B cell (primary cell): Measurements from ENCODE around the gene TCN1.

Experiments
- EZH2 ChIP-seq: IDR thresholded peaks from 2 replicates; pipeline ENCODE4 v1.6.1; 2012; ENCODE audit warnings: borderline replicate concordance, low read depth, mild to moderate bottlenecking, moderate library complexity, low read length; ENCODE audit not compliant: insufficient read depth, poor library complexity, severe bottlenecking
- TF ChIP-seq, protein P1 (sequence below): fragments of 200-600 bp; IDR thresholded peaks from one replicate; pipeline ENCODE4 v1.8.0; 2022; ENCODE audit warnings: antibody characterized with exemption, mild to moderate bottlenecking

DNA sequence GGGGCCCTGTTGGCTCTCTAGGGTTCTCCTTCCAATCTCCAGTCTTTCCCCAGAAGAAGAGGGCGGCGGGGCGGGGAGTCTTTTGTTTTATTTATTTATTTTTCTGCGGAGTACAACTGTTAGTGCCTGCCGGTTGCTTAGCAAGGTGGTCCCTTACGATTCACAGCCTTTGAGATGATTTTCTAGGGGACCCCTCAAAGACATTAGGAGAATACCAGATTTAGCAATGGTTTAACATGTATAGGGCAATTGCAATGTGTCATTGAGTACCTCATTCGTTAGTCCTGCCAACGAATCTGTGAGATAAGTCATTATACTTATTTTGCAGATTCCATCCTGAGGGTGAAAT, 55.4 kb downstream of the TCN1 start:
- TF ChIP-seq, protein P1, sequence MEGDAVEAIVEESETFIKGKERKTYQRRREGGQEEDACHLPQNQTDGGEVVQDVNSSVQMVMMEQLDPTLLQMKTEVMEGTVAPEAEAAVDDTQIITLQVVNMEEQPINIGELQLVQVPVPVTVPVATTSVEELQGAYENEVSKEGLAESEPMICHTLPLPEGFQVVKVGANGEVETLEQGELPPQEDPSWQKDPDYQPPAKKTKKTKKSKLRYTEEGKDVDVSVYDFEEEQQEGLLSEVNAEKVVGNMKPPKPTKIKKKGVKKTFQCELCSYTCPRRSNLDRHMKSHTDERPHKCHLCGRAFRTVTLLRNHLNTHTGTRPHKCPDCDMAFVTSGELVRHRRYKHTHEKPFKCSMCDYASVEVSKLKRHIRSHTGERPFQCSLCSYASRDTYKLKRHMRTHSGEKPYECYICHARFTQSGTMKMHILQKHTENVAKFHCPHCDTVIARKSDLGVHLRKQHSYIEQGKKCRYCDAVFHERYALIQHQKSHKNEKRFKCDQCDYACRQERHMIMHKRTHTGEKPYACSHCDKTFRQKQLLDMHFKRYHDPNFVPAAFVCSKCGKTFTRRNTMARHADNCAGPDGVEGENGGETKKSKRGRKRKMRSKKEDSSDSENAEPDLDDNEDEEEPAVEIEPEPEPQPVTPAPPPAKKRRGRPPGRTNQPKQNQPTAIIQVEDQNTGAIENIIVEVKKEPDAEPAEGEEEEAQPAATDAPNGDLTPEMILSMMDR: no peak
- TF ChIP-seq EZH2: no peak
